K562 (cell line): Measurements from ENCODE around the gene ZNF23. TPM values are rescaled to one million over a fixed set of nuclear protein-coding genes. Genes with fewer than 3 reads are reported as not detected.

ENCODE experiments used
- ATF7 ChIP-seq: fragments of 450-650 bp; IDR thresholded peaks from 2 replicates; pipeline ENCODE4 v1.7.1; 2014; ENCODE audit warnings: mild to moderate bottlenecking, moderate library complexity
- EHMT2 ChIP-seq: fragments of 450-650 bp; IDR thresholded peaks from 2 replicates; pipeline ENCODE4 v1.6.1; 2018; ENCODE audit warnings: antibody characterized with exemption
- ELF4 ChIP-seq: fragments of 450-650 bp; formaldehyde crosslinking; IDR thresholded peaks from 2 replicates; pipeline ENCODE4 v1.4.0; 2022; ENCODE audit warnings: missing genetic modification characterization
- FOXK2 ChIP-seq, 2 experiments: fragments of 450-650 bp; IDR thresholded peaks in 1 of 2; conservative IDR thresholded peaks in 1 of 2; 2 replicates each; pipeline ENCODE4 v1.6.1; 2016; ENCODE audit warnings: low read depth in 2 of 2, mild to moderate bottlenecking in 1 of 2
- FOXM1 ChIP-seq, 2 experiments: fragments of 450-650 bp in 1 of 2; sonication (generic) in 1 of 2; formaldehyde crosslinking in 1 of 2; IDR thresholded peaks; 2 replicates each; pipeline versions ENCODE4 v1.6.1 to v1.9.0; 2017 to 2022; ENCODE audit warnings: low read depth in 2 of 2, mild to moderate bottlenecking in 2 of 2, missing genetic modification reagents in 1 of 2, moderate library complexity in 1 of 2
- MAFK ChIP-seq: IDR thresholded peaks from 2 replicates; pipeline ENCODE4 v1.6.1; 2011; ENCODE audit warnings: low read length, improper control_type of control experiment
- MAZ ChIP-seq, 2 experiments: fragments of 450-650 bp in 1 of 2; sonication (generic) in 1 of 2; formaldehyde crosslinking; IDR thresholded peaks in 1 of 2; conservative IDR thresholded peaks in 1 of 2; 2 replicates each; pipeline versions ENCODE4 v1.4.0 to v1.5.0; 2020; ENCODE audit warnings: mild to moderate bottlenecking in 1 of 2, missing genetic modification reagents in 1 of 2
- OTX1 ChIP-seq: fragments of 450-650 bp; formaldehyde crosslinking; IDR thresholded peaks from 2 replicates; pipeline ENCODE4 v1.4.0; 2022; ENCODE audit warnings: mild to moderate bottlenecking
- RBBP5 ChIP-seq: fragments of 200-600 bp; sonication (generic); IDR thresholded peaks from 2 replicates; pipeline ENCODE4 v1.6.1; 2012; ENCODE audit warnings: borderline replicate concordance, mild to moderate bottlenecking, low read length, control low read depth, inconsistent platforms; ENCODE audit not compliant: insufficient read depth, poor library complexity, severe bottlenecking
- RBFOX2 ChIP-seq: fragments of 200-400 bp; formaldehyde crosslinking; IDR thresholded peaks from 2 replicates; pipeline ENCODE4 v1.6.1; 2017; ENCODE audit warnings: low read depth, mild to moderate bottlenecking, low read length, moderate library complexity
- STAT5A ChIP-seq: IDR thresholded peaks from 2 replicates; pipeline ENCODE4 v1.6.1; 2012; ENCODE audit warnings: low read length, inconsistent platforms, borderline replicate concordance
- TBP ChIP-seq: optimal IDR thresholded peaks from 2 replicates; pipeline ENCODE3; 2011; ENCODE audit warnings: low read depth, low read length, improper control_type of control experiment
- USF1 ChIP-seq: sonication (generic); formaldehyde crosslinking; IDR thresholded peaks from 2 replicates; pipeline ENCODE4 v1.9.0; 2022; ENCODE audit warnings: mild to moderate bottlenecking, missing genetic modification reagents
- ZNF551 ChIP-seq: fragments of 250-450 bp; sonication (Bioruptor Pico); IDR thresholded peaks from 2 replicates; pipeline ENCODE4 v1.5.0; 2021; ENCODE audit warnings: mild to moderate bottlenecking, moderate library complexity
- polyA plus RNA-seq, 8 experiments: library from polyadenylated mRNA; depleted of rRNA in 4 of 8; stranded (reverse) in 5 of 8; unstranded in 3 of 8; fragments of >200 nt; fragmentation: Nextera tagmentation in 2 of 8; fragmentation: Illumina TruSeq in 1 of 8; extraction: Ambion mirVana in 2 of 8; extraction: Trizol in 1 of 8; gene quantifications; 2 replicates each; pipeline versions ENCODE4 v1.2.1 to v1.2.3, GENCODE V29; 2011 to 2014; ENCODE audit warnings: inconsistent platforms in 1 of 8, missing spikeins in 1 of 8
- total RNA-seq, 7 experiments: library from RNA; depleted of rRNA in 6 of 7; stranded (reverse); fragments of >200 nt in 6 of 7; fragmentation: Illumina TruSeq in 2 of 7; extraction: Trizol in 2 of 7; gene quantifications; 2 replicates each; pipeline versions ENCODE4 v1.2.1 to v1.2.3, GENCODE V29; 2011 to 2021; ENCODE audit warnings: low replicate concordance in 1 of 7
- TF ChIP-seq, protein P1 (sequence below): fragments of 450-650 bp; IDR thresholded peaks from 2 replicates; pipeline ENCODE4 v1.6.1; 2016; ENCODE audit warnings: missing biosample characterization, missing genetic modification characterization
- TF ChIP-seq, protein P2 (sequence below): fragments of 200-400 bp; formaldehyde crosslinking; IDR thresholded peaks from 2 replicates; pipeline ENCODE4 v1.6.1; 2017; ENCODE audit warnings: mild to moderate bottlenecking, low read depth, low read length, moderate library complexity
- TF ChIP-seq, protein P3 (sequence below), 2 experiments: fragments of 450-650 bp; IDR thresholded peaks; 2 replicates each; pipeline ENCODE4 v1.6.1; 2018; ENCODE audit warnings: mild to moderate bottlenecking in 2 of 2, low read depth in 1 of 2; ENCODE audit not compliant: partially characterized antibody in 2 of 2

The ZNF23 gene
- total and polyA plus RNA-seq, 9 of the 15 experiments (the other 6 are each of a cell fraction or from before 2014, with no cell fraction given): 4.7 to 13.4 (median 11.2) TPM

DNA sequence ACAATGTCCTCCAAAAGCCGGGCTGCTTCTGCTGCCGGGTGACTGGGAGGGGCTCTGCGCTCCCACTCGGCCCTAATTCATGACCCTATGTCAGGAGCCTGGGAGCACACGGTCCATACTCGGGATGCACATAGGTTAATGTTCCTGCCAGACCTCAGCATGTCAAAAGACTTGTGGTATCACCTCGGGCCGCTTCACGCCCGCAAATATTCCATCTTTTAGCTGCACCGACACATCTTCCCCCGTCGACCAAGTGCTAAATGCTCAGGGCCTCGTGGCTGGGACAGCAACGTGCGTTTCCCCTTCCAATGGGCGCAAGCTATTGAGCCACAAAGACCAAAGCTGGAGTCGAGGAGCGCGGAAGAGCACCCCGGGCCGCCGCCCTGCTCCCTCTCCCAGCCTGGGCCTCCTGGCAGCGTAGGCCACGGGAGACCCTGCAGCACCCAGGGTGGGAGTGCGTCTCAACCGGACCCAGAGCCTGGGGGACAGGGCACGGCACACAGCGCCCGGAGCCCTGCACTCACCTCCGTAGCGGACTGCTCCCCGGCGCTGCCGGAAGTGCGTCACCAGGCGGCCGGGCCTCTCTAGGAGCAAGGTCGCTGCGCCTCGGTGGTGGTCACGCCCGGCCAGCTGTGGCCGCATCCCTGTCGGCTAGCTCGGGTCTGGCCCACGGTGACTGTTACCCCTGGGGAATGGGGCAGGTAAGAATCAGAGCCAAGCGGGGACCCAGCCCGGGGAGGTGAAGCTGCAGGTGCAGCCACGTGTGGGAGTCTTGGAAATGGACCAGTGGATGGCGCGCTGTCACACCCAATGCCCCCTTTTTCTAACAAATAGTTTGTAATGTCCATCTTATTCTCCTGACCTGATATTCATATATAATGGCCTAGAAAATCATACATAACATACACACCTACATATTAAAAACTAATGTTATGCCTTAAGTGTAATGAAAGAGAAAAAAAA, at the start of gene ZNF23 (continued):
- TF ChIP-seq ATF7 (peak; percentile 78), ELF4 (CRISPR knock-in tag) (0 out of 2 replicates have a peak, but pooled peaks have one; percentile 25), ZNF551 (CRISPR knock-in tag) (no peak), STAT5A (no peak), TBP (peak; percentile 47), RBFOX2 (peak; percentile 93), FOXM1 (IDR thresholded peaks at IDR 0.05; ENCODE audit: low read depth) (no peak), FOXM1 (CRISPR knock-in tag; IDR thresholded peaks at IDR 0.05; ENCODE audit: low read depth) (0 out of 2 replicates have a peak, but pooled peaks have one; percentile 16), FOXK2 (conservative IDR thresholded peaks at IDR 0.05 in 1 of 2, IDR thresholded peaks at IDR 0.05 in 1 of 2; ENCODE audit: low read depth in 2 of 2) (peak; percentile 57 to 67; a peak in 1 of 4 replicates), EHMT2 (peak; percentile 62), MAZ (CRISPR knock-in tag; conservative IDR thresholded peaks at IDR 0.05 in 1 of 2, IDR thresholded peaks at IDR 0.05 in 1 of 2) (peak; percentile 60 to 75; a peak in 3 of 4 replicates), OTX1 (CRISPR knock-in tag) (0 out of 2 replicates have a peak, but pooled peaks have one; percentile 34), MAFK (no peak), RBBP5 (peak; percentile 96), USF1 (peak; percentile 20; the same call in 1 of the 2 replicates)
- TF ChIP-seq, protein P1, sequence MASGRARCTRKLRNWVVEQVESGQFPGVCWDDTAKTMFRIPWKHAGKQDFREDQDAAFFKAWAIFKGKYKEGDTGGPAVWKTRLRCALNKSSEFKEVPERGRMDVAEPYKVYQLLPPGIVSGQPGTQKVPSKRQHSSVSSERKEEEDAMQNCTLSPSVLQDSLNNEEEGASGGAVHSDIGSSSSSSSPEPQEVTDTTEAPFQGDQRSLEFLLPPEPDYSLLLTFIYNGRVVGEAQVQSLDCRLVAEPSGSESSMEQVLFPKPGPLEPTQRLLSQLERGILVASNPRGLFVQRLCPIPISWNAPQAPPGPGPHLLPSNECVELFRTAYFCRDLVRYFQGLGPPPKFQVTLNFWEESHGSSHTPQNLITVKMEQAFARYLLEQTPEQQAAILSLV (tag): no peak
- TF ChIP-seq, protein P2, sequence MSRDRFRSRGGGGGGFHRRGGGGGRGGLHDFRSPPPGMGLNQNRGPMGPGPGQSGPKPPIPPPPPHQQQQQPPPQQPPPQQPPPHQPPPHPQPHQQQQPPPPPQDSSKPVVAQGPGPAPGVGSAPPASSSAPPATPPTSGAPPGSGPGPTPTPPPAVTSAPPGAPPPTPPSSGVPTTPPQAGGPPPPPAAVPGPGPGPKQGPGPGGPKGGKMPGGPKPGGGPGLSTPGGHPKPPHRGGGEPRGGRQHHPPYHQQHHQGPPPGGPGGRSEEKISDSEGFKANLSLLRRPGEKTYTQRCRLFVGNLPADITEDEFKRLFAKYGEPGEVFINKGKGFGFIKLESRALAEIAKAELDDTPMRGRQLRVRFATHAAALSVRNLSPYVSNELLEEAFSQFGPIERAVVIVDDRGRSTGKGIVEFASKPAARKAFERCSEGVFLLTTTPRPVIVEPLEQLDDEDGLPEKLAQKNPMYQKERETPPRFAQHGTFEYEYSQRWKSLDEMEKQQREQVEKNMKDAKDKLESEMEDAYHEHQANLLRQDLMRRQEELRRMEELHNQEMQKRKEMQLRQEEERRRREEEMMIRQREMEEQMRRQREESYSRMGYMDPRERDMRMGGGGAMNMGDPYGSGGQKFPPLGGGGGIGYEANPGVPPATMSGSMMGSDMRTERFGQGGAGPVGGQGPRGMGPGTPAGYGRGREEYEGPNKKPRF: no peak
- TF ChIP-seq, protein P3, sequence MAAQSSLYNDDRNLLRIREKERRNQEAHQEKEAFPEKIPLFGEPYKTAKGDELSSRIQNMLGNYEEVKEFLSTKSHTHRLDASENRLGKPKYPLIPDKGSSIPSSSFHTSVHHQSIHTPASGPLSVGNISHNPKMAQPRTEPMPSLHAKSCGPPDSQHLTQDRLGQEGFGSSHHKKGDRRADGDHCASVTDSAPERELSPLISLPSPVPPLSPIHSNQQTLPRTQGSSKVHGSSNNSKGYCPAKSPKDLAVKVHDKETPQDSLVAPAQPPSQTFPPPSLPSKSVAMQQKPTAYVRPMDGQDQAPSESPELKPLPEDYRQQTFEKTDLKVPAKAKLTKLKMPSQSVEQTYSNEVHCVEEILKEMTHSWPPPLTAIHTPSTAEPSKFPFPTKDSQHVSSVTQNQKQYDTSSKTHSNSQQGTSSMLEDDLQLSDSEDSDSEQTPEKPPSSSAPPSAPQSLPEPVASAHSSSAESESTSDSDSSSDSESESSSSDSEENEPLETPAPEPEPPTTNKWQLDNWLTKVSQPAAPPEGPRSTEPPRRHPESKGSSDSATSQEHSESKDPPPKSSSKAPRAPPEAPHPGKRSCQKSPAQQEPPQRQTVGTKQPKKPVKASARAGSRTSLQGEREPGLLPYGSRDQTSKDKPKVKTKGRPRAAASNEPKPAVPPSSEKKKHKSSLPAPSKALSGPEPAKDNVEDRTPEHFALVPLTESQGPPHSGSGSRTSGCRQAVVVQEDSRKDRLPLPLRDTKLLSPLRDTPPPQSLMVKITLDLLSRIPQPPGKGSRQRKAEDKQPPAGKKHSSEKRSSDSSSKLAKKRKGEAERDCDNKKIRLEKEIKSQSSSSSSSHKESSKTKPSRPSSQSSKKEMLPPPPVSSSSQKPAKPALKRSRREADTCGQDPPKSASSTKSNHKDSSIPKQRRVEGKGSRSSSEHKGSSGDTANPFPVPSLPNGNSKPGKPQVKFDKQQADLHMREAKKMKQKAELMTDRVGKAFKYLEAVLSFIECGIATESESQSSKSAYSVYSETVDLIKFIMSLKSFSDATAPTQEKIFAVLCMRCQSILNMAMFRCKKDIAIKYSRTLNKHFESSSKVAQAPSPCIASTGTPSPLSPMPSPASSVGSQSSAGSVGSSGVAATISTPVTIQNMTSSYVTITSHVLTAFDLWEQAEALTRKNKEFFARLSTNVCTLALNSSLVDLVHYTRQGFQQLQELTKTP (IDR thresholded peaks at IDR 0.05; ENCODE audit: low read depth in 1 of 2, partially characterized antibody in 2 of 2): no peak
